Nephron (organoid): ENCODE measurements around the gene HHATL.
A peak's percentile ranks its signal among the peaks of the same experiment; 100 is the strongest.

ENCODE experiments used
- H3K27ac Mint-ChIP-seq, 3 experiments: 2 replicates each; pipeline ENCODE4 v1.8.0; 2020; ENCODE audit warnings: mixed read lengths in 3 of 3, mild to moderate bottlenecking in 2 of 3, moderate library complexity in 1 of 3
- H3K27me3 Mint-ChIP-seq: 2 replicates; pipeline ENCODE4 v1.8.0; 2021; ENCODE audit warnings: low read depth, mild to moderate bottlenecking, moderate library complexity, mixed read lengths
- H3K36me3 Mint-ChIP-seq: 2 replicates; pipeline ENCODE4 v1.8.0; 2020; ENCODE audit warnings: low read depth, mixed read lengths
- H3K4me1 Mint-ChIP-seq: 2 replicates; pipeline ENCODE4 v1.8.0; 2020; ENCODE audit warnings: mixed read lengths
- H3K4me3 Mint-ChIP-seq, 3 experiments: 2 replicates each; pipeline ENCODE4 v1.8.0; 2020; ENCODE audit warnings: mild to moderate bottlenecking in 3 of 3, mixed read lengths in 3 of 3, moderate library complexity in 2 of 3
- H3K9me3 Mint-ChIP-seq: 2 replicates; pipeline ENCODE4 v1.8.0; 2020; ENCODE audit warnings: mixed read lengths
- TF ChIP-seq, protein P1 (sequence below), 3 experiments: fragments of 200-600 bp; sonication (generic); IDR thresholded peaks; one replicate each; pipeline ENCODE4 v1.5.0; 2021; ENCODE audit warnings: antibody characterized with exemption in 3 of 3; ENCODE audit not compliant: unreplicated experiment in 3 of 3

The HHATL gene

DNA sequence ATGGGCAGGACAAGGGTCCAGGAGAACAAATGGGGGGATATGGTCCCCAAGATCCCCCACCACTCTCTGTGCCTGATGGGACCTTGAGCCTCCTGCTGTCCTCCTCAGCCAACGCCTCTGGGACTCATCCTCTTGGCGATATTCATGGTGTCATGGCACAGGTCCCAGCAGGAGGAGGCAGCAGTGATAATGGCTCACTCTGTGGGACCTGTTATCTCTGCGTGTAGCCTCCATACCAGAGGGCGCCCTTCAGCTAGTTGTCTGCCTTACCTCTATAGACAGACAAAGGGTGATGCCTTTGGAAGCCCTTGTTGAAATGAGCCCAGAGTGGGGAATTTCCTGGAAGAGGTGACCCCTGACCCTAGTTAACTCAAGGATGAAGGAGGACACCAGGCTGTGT lies 41.7 kb downstream of the HHATL start:
- Mint-ChIP-seq H3K27me3 (no peaks in the 10 kb centered on the region), H3K36me3 (no peaks in the 10 kb centered on the region), H3K4me1 (peaks cover 13% of the 10 kb centered on the region), H3K27ac (no peak overlapping the region), H3K4me3 (no peak overlapping the region), H3K9me3 (no peaks in the 10 kb centered on the region)
- TF ChIP-seq, protein P1, sequence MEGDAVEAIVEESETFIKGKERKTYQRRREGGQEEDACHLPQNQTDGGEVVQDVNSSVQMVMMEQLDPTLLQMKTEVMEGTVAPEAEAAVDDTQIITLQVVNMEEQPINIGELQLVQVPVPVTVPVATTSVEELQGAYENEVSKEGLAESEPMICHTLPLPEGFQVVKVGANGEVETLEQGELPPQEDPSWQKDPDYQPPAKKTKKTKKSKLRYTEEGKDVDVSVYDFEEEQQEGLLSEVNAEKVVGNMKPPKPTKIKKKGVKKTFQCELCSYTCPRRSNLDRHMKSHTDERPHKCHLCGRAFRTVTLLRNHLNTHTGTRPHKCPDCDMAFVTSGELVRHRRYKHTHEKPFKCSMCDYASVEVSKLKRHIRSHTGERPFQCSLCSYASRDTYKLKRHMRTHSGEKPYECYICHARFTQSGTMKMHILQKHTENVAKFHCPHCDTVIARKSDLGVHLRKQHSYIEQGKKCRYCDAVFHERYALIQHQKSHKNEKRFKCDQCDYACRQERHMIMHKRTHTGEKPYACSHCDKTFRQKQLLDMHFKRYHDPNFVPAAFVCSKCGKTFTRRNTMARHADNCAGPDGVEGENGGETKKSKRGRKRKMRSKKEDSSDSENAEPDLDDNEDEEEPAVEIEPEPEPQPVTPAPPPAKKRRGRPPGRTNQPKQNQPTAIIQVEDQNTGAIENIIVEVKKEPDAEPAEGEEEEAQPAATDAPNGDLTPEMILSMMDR (IDR thresholded peaks at IDR 0.05; ENCODE audit: unreplicated experiment in 3 of 3), result no peak

DNA sequence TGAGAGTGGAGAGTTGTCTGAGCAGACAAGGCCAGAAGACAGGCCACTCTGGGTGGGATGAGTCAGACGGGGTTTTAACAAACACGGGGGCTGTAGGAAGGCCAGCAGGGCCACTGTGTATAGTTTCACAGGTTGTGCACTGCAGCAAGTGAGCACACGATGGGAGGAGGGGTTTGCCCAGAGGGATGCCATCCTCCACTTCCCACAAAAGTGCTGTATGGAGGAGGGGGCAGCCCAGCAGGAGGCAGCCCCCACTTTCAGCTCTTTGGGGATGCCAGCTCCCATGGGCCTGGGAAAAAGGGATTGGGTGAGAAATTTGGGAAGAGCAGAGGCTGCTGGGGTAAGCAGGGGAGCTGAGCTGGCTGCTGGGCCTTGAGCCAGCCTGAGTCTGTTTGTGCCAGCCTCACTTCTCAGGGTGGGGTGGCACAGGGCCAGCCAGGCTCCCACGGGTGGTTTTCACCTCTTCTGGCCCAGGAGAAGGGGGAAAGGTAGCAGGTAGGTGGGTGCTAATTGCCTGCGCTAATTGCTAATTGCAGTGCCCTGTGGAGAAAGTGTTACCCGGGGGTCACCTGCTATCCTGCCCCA lies 42.4 kb downstream of the HHATL start:
- Mint-ChIP-seq H3K36me3 (no peaks in the 10 kb centered on the region), H3K27ac (no peak overlapping the region), H3K9me3 (no peaks in the 10 kb centered on the region), H3K4me3 (no peak overlapping the region), H3K4me1 (peaks cover 12% of the 10 kb centered on the region), H3K27me3 (no peaks in the 10 kb centered on the region)
- TF ChIP-seq, protein P1 (IDR thresholded peaks at IDR 0.05; ENCODE audit: unreplicated experiment in 3 of 3), result no peak

DNA sequence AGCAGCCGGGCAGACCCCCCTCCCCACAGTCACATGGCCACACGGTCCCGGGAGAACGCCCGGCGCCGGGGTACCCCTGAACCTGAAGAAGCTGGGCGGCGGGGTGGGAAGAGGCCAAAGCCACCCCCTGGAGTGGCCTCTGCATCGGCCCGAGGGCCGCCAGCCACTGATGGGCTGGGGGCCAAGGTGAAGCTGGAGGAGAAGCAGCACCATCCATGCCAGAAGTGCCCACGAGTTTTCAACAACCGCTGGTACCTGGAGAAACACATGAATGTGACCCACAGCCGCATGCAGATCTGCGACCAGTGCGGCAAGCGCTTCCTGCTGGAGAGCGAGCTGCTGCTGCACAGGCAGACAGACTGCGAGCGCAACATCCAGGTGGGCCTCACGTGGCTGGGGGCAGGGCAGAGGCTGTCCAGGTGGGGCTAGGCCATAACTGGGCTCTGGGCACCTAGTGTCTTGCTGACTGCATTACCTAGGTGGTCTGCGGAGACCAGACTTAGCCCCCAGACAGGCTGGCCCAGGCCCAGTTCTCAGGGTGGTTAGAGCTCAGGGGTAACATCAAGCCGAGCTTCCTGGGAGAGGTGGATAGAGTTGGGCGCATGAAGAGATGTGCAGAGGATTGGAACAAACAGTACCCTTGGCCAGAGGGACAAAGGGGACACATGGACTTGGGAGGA lies 43.0 kb downstream of the HHATL start:
- H3K27ac Mint-ChIP-seq, result no peak overlapping the region
- H3K4me3 Mint-ChIP-seq, result no peak overlapping the region
- TF ChIP-seq, protein P1 (IDR thresholded peaks at IDR 0.05; ENCODE audit: unreplicated experiment in 3 of 3), result no peak
- no peaks in the 10 kb centered on the region for H3K36me3 Mint-ChIP-seq
- peaks cover 12% of the 10 kb centered on the region for H3K4me1 Mint-ChIP-seq
- H3K9me3 Mint-ChIP-seq, result no peaks in the 10 kb centered on the region
- no peaks in the 10 kb centered on the region for H3K27me3 Mint-ChIP-seq

DNA sequence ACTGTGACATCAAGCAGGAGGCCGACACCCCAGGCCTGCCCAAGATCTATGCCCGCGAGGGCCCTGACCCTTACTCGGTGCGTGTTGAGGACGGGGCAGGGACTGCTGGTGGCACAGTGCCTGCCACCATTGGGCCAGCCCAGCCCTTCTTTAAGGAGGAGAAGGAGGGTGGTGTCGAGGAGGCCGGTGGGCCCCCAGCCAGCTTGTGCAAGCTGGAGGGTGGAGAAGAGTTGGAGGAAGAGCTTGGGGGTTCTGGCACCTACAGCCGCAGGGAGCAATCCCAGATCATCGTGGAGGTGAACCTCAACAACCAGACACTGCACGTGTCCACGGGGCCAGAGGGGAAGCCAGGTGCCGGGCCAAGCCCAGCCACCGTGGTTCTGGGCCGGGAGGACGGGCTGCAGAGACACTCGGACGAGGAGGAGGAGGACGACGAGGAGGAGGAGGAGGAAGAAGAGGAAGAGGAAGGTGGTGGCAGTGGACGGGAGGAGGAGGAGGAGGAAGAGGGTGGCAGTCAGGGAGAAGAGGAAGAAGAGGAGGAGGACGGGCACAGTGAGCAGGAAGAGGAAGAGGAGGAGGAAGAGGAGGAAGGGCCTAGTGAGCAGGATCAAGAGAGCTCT lies 43.7 kb downstream of the HHATL start:
- H3K4me1 Mint-ChIP-seq, result peaks cover 12% of the 10 kb centered on the region
- H3K27me3 Mint-ChIP-seq, result no peaks in the 10 kb centered on the region
- no peak overlapping the region for H3K4me3 Mint-ChIP-seq
- H3K27ac Mint-ChIP-seq, result no peak overlapping the region
- TF ChIP-seq, protein P1 (IDR thresholded peaks at IDR 0.05; ENCODE audit: unreplicated experiment in 3 of 3), result no peak
- H3K9me3 Mint-ChIP-seq, result no peaks in the 10 kb centered on the region
- H3K36me3 Mint-ChIP-seq, result no peaks in the 10 kb centered on the region

DNA sequence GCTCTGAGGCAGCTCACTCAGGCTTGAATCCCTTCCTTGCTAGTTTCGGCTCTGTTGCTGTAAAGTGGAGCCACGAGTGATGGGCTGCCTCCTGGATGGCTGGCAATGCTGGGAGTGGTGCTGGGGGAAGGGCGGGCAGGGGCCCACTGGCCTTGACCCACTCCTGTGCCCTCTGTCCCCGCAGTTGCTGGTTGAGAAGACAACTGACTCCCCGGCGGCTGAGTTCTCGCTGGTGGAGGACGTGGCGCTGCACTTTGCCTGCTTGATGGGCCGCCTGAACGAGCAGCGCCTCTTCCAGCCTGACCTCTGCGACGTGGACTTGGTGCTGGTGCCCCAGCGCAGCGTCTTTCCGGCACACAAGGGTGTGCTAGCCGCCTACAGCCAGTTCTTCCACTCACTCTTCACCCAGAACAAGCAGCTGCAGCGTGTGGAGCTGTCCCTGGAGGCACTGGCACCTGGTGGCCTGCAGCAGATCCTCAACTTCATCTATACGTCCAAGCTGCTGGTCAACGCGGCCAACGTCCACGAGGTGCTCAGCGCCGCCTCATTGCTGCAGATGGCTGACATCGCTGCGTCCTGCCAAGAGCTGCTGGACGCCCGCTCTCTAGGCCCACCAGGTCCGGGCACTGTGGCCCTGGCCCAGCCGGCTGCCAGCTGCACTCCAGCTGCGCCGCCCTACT lies 44.4 kb downstream of the HHATL start:
- no peaks in the 10 kb centered on the region for H3K27me3 Mint-ChIP-seq
- TF ChIP-seq, protein P1 (IDR thresholded peaks at IDR 0.05; ENCODE audit: unreplicated experiment in 3 of 3), result no peak
- no peaks in the 10 kb centered on the region for H3K9me3 Mint-ChIP-seq

More for the DNA sequence above, 44.4 kb downstream of the HHATL start:
- Mint-ChIP-seq H3K4me3 (peak overlapping the region; percentile 32 to 73 (median 70)), H3K27ac (peak overlapping the region in 2 of 3 experiments; percentile 42 to 65), H3K36me3 (no peaks in the 10 kb centered on the region), H3K4me1 (peaks cover 14% of the 10 kb centered on the region)
